PC-3 (cell line): ENCODE results near the gene MEGF9. TPM values are rescaled to one million over a fixed set of nuclear protein-coding genes. Genes with fewer than 3 reads are reported as not detected.

Experiments used
- ATAC-seq: fragments of 200-7000 bp; cut with Tn5 transposase; 2 replicates; pipeline ENCODE4 v1.9.1; 2020; ENCODE audit warnings: mild to moderate bottlenecking, moderate library complexity
- BruUV-seq: library from RNA; stranded (reverse); fragments of 400-500 nt; replicated peaks from 2 replicates; lab custom pipeline; 2021; lab: Mats Ljungman, UMichigan
- CTCF ChIA-PET: fragments of 300-600 bp; sonication (Branson Sonifier 250); formaldehyde crosslinking; loops from one replicate; lab custom pipeline; 2022; ENCODE audit warnings: antibody characterized with exemption; lab: Charles Lee
- POLR2A ChIA-PET: fragments of 300-600 bp; sonication (Branson Sonifier 250); formaldehyde crosslinking; loops from one replicate; lab custom pipeline; 2022; ENCODE audit warnings: antibody characterized with exemption; ENCODE audit not compliant: unreplicated experiment; lab: Charles Lee
- DNase-seq: peaks from one replicate; pipeline ENCODE4 v3.0.0-alpha.2; 2015
- H2AFZ ChIP-seq: fragments of 300-600 bp; sonication (generic); 2 replicates; pipeline ENCODE4 v1.6.0; 2016; ENCODE audit warnings: antibody characterized with exemption, low read length
- H3F3A ChIP-seq: fragments of 300-600 bp; sonication (generic); one replicate; pipeline ENCODE4 v1.6.0; 2017; ENCODE audit warnings: antibody characterized with exemption, low read length, control low read depth, mild to moderate bottlenecking; ENCODE audit not compliant: unreplicated experiment
- H3K27ac ChIP-seq: fragments of 300-600 bp; sonication (generic); 2 replicates; pipeline ENCODE4 v1.5.1; 2016; ENCODE audit warnings: mild to moderate bottlenecking, low read length
- H3K27me3 ChIP-seq: fragments of 300-600 bp; sonication (generic); 2 replicates; pipeline ENCODE4 v1.6.1; 2016; ENCODE audit warnings: low read length, mixed read lengths
- H3K36me3 ChIP-seq: fragments of 300-600 bp; sonication (generic); 2 replicates; pipeline ENCODE4 v1.6.1; 2016; ENCODE audit warnings: low read depth, mixed run types, low read length, mixed read lengths
- H3K4me1 ChIP-seq: fragments of 300-600 bp; sonication (generic); 2 replicates; pipeline ENCODE4 v1.5.1; 2016; ENCODE audit warnings: low read length; ENCODE audit not compliant: insufficient read depth
- H3K4me2 ChIP-seq: fragments of 300-600 bp; sonication (generic); 2 replicates; pipeline ENCODE4 v1.6.0; 2016; ENCODE audit warnings: low read length
- H3K4me3 ChIP-seq: fragments of 300-600 bp; sonication (generic); 2 replicates; pipeline ENCODE4 v1.5.1; 2016; ENCODE audit warnings: mild to moderate bottlenecking, low read length, mixed read lengths
- H3K79me2 ChIP-seq: fragments of 300-600 bp; sonication (generic); 2 replicates; pipeline ENCODE4 v1.6.1; 2017; ENCODE audit warnings: low read length, mixed read lengths
- H3K9ac ChIP-seq: fragments of 300-600 bp; sonication (generic); 2 replicates; pipeline ENCODE4 v1.6.0; 2016; ENCODE audit warnings: mild to moderate bottlenecking, low read length
- H3K9me2 ChIP-seq: fragments of 300-600 bp; sonication (generic); replicated peaks from 2 replicates; pipeline ENCODE4 v1.6.1; 2016; ENCODE audit warnings: mixed run types, low read length, mixed read lengths
- H3K9me3 ChIP-seq: fragments of 300-600 bp; sonication (generic); 2 replicates; pipeline ENCODE4 v1.6.1; 2016; ENCODE audit warnings: low read length, mixed read lengths
- H4K20me1 ChIP-seq: fragments of 300-600 bp; sonication (generic); 2 replicates; pipeline ENCODE4 v1.6.1; 2016; ENCODE audit warnings: low read length, mixed read lengths
- EZH2 ChIP-seq: fragments of 300-600 bp; sonication (generic); IDR thresholded peaks from one replicate; pipeline ENCODE4 v1.6.1; 2017; ENCODE audit warnings: antibody characterized with exemption, mild to moderate bottlenecking, low read length; ENCODE audit not compliant: unreplicated experiment
- EZH2phosphoT487 ChIP-seq: fragments of 300-600 bp; sonication (generic); IDR thresholded peaks from 2 replicates; pipeline ENCODE4 v1.6.1; 2018; ENCODE audit warnings: mild to moderate bottlenecking, antibody characterized with exemption, low read length, borderline replicate concordance
- intact Hi-C: fragments of 100-400 bp; cut with micrococcal nuclease; formaldehyde crosslinking; loops from 2 replicates; pipeline ENCODE4 v1.9.0; 2023
- total RNA-seq: library from RNA; depleted of rRNA; stranded (reverse); fragments of >200 nt; gene quantifications from 2 replicates; pipeline ENCODE4 v1.2.3, GENCODE V29; 2014
- TF ChIP-seq, protein P1 (sequence below): fragments of 300-600 bp; sonication (generic); conservative IDR thresholded peaks from 2 replicates; pipeline ENCODE4 v1.5.1; 2017; ENCODE audit warnings: antibody characterized with exemption, low read depth, mild to moderate bottlenecking, low read length

The MEGF9 gene
- total RNA-seq, 1 experiment from 2014 or later: 2.6 TPM

GRCh38 chr9:120628207-120628924, 85.9 kb downstream of the MEGF9 start:
- H2AFZ ChIP-seq: no peak overlapping the region

GRCh38 chr9:120627073-120627472, 87.2 kb downstream of the MEGF9 start:
- no peak overlapping the region for H3K27ac ChIP-seq
- no peaks in the 10 kb centered on the region for H3K27me3 ChIP-seq
- H4K20me1 ChIP-seq: no peaks in the 10 kb centered on the region
- H3K9ac ChIP-seq: no peak overlapping the region
- no TSS peak for BruUV-seq
- H3K9me2 ChIP-seq: no peaks in the 10 kb centered on the region
- no peaks in the 10 kb centered on the region for H3F3A ChIP-seq
- intact Hi-C loops: no loop called here
- TF ChIP-seq, protein P1, sequence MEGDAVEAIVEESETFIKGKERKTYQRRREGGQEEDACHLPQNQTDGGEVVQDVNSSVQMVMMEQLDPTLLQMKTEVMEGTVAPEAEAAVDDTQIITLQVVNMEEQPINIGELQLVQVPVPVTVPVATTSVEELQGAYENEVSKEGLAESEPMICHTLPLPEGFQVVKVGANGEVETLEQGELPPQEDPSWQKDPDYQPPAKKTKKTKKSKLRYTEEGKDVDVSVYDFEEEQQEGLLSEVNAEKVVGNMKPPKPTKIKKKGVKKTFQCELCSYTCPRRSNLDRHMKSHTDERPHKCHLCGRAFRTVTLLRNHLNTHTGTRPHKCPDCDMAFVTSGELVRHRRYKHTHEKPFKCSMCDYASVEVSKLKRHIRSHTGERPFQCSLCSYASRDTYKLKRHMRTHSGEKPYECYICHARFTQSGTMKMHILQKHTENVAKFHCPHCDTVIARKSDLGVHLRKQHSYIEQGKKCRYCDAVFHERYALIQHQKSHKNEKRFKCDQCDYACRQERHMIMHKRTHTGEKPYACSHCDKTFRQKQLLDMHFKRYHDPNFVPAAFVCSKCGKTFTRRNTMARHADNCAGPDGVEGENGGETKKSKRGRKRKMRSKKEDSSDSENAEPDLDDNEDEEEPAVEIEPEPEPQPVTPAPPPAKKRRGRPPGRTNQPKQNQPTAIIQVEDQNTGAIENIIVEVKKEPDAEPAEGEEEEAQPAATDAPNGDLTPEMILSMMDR: no peak
- TF ChIP-seq EZH2: no peak
- TF ChIP-seq EZH2phosphoT487: no peak
- H3K4me2 ChIP-seq: no peak overlapping the region
- H3K9me3 ChIP-seq: no peaks in the 10 kb centered on the region
- H3K4me1 ChIP-seq: 0 out of 2 replicates have a peak, but pooled peaks cover 5% of the 10 kb centered on the region
- ATAC-seq (no peak), DNase-seq (no peak)
- no peaks in the 10 kb centered on the region for H3K79me2 ChIP-seq
- ChIA-PET POLR2A (no interaction called here), CTCF (no interaction called here)
- H2AFZ ChIP-seq: no peak overlapping the region
- no peak overlapping the region for H3K4me3 ChIP-seq
- H3K36me3 ChIP-seq: no peaks in the 10 kb centered on the region

More at GRCh38 chr9:120628207-120628924, 85.9 kb downstream of the MEGF9 start:
- Histone ChIP-seq H3K4me3 (no peak overlapping the region), H3K9me3 (no peaks in the 10 kb centered on the region), H3K79me2 (no peaks in the 10 kb centered on the region), H3K9me2 (no peaks in the 10 kb centered on the region), H3K4me2 (no peak overlapping the region), H3K4me1 (0 out of 2 replicates have a peak, but pooled peaks cover 5% of the 10 kb centered on the region), H4K20me1 (no peaks in the 10 kb centered on the region), H3K27ac (peak overlapping the region; percentile 34; the same call in 1 of the 2 replicates), H3K9ac (no peak overlapping the region), H3K27me3 (no peaks in the 10 kb centered on the region), H3F3A (no peaks in the 10 kb centered on the region), H3K36me3 (no peaks in the 10 kb centered on the region)
- intact Hi-C loops: no loop called here
- POLR2A ChIA-PET: interaction anchor here (0.5 kb wide), 1 partner anchor 514 kb away, joined by 3 read pairs; no protein-coding TSS in a partner anchor
- no TSS peak for BruUV-seq
- TF ChIP-seq EZH2: no peak
- TF ChIP-seq, protein P1: no peak
- no peak for TF ChIP-seq EZH2phosphoT487
- CTCF ChIA-PET: interaction anchor here (0.6 kb wide), 3 partner anchors 8 to 89 kb away, joined by 3 to 6 read pairs (median 5); no protein-coding TSS in a partner anchor
- no peak for DNase-seq
- peak; percentile 60 for ATAC-seq

DNA sequence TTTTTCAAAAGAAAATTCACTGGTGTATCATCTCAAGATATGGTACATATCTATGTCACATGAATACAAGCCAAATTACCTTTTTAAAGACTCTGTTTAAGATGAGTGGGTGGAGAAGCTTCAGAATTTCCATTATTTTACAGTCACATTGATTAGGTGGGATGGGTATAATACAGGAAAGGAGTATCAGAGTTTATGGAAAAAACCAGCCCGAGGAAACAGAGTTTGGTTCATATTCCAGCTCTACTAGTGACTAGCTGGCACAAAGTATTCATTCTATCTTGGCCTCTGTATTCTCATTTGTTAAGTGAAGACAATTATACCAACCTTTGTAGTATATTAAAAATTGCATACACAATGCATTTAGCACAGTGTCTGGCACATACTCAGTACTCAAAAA, 87.8 kb downstream of the MEGF9 start:
- no peak overlapping the region for H3K27ac ChIP-seq
- ChIA-PET CTCF (no interaction called here), POLR2A (no interaction called here)
- no peak overlapping the region for H3K4me3 ChIP-seq
- no peak overlapping the region for H3K4me2 ChIP-seq
- H3K27me3 ChIP-seq: no peaks in the 10 kb centered on the region
- H2AFZ ChIP-seq: no peak overlapping the region
- H3K9me2 ChIP-seq: no peaks in the 10 kb centered on the region
- no peak for DNase-seq
- no peak for ATAC-seq
- no peaks in the 10 kb centered on the region for H3K9me3 ChIP-seq
- H3K9ac ChIP-seq: no peak overlapping the region
- intact Hi-C loops: no loop called here
- no TSS peak for BruUV-seq
- TF ChIP-seq, protein P1: no peak
- TF ChIP-seq EZH2phosphoT487 (no peak), EZH2 (no peak)
- 0 out of 2 replicates have a peak, but pooled peaks cover 5% of the 10 kb centered on the region for H3K4me1 ChIP-seq
- no peaks in the 10 kb centered on the region for H3K79me2 ChIP-seq
- H3K36me3 ChIP-seq: no peaks in the 10 kb centered on the region
- no peaks in the 10 kb centered on the region for H3F3A ChIP-seq
- no peaks in the 10 kb centered on the region for H4K20me1 ChIP-seq
